HG03571 (cell line): ENCODE data around the gene DPP6.

Experiments
- ATAC-seq: cut with Tn5 transposase; IDR thresholded peaks from one replicate; pipeline ENCODE4 v1.9.1; 2021; ENCODE audit not compliant: unreplicated experiment

DPP6 gene

DNA sequence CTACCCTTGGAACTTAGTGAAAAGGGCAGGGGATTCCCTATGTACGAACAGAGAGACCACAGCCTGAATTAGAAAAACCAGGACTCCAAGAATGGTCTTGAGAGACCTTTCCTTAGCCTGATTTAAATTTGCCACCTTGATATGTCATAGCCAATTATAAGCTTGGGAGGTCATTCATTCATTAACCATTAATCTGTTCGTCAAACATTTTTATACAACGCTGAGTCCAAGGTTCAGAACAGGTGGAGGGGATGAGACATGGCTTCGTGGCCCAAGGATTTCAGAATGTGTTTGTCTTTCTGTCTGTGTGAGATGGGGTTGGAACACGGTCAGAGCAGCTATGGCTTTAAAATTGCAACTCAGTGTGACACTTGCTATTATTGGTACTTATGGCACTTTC, 792.8 kb downstream of the DPP6 start:
- ATAC-seq, result no peak

DNA sequence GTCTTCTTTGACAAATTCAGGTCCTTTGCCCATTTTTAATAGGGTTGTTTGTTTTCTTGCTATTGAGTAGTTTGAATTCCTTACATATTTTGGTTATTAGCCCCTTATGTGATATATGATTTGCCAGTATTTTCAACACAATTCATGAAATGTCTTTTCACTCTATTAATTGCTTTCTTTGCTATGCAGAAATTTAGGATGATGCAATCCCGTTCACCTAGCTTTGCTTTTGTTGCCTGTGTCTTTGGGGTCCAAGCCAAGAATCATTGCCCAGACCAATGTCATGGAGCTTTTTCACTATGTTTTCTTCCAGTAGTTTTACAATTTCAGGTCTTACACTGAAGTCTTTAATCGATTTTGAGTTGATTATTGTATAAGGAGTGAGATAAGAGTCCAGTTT, 796.3 kb downstream of the DPP6 start:
- no peak for ATAC-seq

DNA sequence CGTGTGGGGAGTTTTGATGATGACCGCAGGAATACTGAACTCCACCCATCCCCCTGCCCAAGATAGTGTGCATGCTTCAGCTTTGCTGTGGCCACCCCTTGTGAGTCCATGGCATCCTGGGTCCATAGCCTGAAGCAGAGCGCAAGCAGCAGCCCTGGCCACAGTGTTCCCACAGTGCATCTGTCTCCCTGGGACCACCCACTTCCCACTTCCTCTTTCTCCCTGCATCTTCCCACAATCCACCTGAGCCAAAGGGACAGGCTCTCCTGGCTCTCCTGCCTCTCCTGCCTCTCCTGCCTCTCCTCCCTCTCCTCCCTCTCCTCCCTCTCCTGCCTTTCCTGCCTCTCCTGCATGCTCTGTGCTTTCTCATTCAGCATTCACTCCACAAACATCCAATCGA, 800.0 kb downstream of the DPP6 start:
- no peak for ATAC-seq

DNA sequence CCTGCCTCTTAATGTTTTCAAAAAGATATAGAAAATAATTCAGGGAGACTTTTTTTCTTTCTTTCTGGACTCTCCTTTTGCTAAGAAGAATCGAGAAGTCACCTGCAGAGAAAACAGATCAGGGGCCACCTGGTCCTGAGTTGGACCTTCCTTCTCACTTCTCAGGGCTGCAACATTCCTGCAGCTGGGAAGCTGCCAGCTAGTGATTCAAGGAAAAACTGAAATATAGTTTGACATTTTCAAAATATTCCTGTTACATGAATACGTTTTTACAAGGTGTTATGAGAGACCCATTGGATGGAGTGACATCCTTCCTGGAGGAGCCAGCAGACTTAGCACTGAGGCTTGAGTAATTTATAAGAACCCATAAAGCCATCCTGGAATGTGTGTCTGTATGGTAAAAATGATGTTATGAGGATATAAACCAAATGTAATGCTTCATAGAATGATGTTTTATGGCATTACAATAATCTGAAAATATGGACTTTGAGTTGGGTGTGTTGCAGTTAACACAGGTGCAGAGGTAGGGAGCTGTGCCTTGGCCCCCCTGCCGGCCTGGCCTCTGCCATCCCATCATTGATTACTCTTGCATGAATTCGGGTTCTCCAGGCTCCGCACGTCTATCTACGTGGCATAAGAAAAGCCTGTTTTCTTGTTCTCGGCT, 801.0 kb downstream of the DPP6 start:
- ATAC-seq, result no peak

DNA sequence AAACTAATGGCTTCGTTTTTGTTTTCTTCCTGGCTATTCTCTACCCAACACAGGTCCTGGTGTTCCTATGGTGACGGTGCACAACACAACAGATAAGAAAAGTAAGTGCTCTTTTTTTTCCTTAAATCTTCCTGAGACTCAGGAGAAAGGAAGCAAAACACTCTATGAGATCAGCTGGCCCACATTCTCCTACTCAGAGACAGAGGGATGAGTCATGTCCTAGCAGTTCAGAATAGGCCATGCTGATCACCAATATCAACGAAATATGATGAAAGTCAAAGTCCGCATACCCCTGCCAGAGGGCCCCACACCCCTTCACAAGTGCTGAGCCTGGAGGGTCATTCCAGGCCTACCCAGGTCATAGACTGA, 801.5 kb downstream of the DPP6 start:
- no peak for ATAC-seq

DNA sequence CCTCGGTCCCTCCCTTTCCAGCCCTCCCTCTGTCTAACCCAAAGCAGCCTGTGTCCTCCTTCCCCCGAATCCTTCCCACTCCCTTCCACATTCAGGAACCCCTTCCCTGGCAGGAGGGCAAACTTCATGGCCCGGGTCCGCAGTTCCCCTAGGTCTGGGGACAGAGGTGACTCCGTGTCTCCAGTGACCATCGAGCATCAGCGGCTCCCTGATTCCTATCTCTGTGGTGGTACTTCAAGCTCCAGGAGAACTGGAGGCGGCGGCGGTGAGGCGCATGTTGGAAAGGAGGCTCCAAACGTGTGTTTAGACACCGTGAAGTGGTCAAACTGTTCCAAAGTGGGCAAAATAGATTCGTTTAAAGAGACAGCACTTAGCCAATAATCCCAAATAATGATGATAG, 802.6 kb downstream of the DPP6 start:
- no peak for ATAC-seq

DNA sequence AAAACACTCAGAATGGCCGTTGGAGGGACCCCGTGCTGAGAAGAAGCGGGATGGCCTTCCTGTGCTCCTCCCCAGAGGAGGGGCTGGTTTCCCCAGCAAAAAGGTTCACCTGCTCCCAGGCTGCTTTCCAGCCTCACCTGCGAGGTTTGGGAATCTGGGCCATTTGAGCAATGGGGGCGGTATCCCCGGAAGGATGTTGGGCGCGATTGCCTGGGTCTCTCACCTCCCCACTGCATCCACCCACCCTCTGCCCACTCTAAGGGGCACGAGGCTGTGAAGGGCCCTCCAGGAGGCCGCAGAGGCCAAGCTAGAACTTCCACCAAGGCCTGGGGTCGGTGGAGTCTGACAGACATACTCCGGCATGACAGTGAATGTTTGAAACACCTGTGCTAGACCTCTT, 803.2 kb downstream of the DPP6 start:
- ATAC-seq, result no peak

DNA sequence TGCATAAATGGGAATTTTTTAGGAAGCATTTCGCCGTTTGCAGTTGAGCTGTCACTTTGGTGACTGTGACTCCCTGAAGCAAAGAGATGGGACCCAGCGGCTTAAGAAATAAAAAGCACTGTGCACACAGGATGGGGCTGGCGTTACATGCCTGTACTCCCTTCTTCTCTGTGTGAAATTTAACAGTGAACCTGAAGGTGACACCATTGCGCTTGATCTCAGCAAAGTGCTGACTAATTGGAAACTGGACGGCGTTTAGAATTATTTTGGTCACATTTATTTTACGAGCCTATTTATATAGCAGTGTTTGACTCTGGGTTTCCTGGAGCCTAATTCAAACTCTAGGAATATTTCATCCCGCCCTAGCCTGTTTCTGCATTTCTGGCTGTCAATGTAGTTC, 804.5 kb downstream of the DPP6 start:
- no peak for ATAC-seq

DNA sequence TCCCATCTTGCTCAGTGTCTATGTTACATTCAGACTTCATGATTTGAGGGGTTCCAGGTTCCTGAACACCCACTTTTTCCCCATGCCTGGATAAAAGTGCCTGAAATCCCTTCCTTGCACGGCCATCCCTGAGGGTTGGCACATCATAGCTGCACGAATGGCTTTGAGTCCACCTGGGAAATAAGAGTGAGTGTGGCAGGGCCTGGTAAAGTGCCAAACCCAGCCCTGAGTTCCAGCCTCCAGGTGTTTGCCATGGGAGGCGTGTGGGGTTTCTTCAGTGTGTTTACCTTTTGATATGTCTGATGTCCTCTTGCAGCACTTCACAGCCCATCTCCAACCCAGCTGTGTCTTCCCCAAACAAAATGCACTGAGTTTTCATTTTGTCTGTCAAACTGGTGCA, 805.0 kb downstream of the DPP6 start:
- ATAC-seq, result no peak

DNA sequence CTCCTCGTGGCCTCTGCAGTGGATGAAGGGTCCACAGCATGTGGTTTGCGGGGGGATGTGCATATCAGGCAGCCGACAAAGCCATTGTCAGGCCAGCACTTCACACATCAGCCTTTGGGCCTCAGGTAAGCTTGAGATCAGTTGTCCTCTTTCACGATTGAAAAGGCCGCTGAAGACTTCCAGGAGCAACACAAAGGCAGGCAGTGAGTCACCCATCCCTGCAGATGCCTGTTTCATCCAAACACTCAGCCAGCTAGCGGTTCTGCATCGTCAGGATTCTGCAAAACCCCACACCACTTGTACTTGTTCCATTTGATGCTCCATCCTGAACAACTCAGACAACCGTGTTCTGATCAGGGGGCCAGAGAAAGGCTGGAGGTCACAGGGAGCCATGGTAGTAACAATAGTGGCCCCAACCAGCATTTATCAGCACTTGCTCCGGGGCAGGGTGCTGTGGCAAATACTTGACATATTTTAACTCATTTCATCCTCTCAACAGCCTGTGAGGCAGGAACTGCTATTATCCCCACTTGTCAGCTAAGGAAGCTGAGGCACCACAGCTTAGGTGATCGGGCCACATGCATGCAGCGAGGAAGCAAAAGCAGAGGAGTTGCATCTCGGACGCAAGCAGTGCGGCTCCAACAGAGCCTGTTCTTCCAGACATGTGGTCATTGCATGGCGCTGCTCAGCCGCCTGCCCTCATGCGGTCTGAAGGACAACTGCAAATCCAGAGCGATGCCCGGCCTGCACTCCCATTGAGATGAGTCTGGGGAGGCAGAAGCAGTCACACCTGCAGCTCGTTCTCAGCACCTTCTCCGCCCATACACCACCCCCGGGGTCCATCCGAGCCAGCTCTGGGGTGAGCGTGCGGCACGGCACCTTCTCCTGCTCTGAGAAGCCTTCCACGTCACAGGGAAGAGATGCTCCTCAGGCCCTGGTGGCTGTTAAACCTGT, 805.8 kb downstream of the DPP6 start:
- no peak for ATAC-seq

DNA sequence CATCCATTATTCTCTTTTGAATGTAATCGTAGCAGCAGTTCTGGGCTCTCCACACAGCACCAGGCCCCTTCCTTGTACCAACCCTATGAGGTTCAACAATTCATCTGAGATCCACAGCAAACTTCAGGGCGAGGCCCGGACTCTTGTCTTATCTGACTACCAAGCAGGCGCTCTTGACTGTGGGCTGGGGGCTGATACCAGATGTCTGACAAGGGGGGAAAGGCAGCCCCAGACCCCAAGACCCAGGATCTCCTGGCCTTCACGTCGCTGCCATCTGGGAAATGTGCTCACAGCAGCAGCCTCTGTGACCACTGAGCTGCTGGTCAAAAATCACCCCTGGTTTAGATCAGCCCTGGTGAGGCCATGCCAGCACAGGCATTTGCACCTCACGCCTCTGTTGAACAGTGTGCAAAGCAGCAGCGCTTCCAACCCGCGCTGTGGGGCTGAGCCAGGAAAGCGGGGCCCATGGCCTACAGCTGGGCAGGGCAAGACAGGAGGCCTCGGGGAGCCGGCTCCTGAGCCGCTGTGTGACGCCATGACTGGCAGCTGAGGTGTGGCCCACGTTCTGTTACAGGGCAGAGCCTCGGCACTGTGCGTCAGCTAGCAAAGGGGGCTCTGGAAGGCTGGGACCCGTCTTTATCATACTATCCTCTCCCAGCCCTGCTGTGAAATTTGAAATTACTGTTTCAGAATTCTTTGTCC, 806.8 kb downstream of the DPP6 start:
- no peak for ATAC-seq

DNA sequence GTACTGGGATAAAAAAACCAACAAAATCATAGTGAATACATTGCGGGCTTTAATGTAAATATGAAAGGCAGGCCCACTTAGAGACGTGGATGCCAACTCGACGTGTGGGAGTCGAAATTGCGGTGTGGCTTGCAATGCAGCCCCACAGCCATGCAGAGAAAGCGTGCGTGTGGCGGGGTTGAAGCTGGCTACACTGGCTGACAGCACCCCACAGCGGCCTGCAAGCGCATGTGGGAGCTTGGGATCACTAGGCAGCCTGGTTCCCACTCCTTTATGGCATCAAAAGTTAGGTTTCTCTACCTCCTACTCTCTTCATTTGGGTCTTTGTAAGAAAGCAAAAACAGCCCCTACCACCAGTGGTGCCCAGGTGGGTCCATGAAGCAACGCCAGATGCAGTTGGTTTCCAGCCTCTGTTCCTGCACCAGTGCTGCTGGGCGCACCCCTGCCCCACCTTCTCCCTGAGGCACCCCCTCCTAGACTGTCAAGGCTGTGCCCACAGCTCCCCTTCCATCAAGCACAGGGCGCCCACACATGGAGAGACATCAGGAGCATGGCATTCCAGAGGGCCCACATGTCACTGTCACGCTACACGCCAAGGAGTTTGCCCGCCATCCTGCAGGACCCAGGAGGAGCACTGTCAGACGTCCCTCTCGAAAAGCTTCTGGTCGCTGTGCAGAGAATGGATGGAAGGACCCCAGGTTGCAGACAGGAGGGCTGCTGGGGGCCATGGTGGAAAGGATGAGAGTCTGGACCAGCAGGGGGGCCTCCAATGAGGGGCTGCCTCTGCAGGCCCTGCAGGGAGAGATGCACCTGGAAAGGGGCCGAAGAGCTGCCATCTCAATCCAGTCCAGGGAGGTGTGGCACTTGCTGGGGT, 807.8 kb downstream of the DPP6 start:
- no peak for ATAC-seq

DNA sequence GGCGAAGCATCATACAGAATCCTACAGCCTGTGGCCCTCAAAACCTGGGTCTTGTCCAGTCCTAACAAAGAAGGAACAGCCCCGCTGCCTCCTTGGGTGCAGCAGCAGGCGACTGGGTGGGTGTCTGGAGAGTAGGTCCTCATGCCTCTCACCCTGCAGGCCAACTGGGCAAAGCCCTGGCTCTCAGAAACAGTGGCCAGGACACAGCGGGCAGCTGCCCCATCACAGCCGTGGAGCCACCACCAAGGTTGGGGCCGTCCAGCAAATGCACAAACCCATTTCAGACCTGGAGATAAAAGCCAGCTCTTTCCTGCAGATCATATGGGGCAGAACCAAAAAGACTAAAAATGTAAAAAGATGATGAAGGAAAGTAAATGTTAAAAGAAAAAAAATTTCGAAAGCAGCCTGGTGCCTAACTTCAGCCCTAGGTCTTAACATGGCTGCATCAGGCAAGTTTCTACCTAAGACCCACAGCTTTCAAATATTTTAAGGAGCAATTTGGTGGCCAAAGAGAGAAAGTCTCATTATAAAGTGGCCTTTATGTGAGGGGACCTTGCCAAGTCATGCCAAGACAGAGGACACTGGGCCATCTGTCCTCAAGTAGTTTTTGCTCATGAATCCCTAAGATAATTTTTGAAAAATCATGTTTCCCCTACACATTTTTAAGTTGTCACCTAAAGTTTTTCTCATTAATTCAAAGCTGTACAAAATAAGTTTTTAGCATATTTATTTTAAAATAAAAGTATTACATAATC, 808.6 kb downstream of the DPP6 start:
- ATAC-seq, result no peak

DNA sequence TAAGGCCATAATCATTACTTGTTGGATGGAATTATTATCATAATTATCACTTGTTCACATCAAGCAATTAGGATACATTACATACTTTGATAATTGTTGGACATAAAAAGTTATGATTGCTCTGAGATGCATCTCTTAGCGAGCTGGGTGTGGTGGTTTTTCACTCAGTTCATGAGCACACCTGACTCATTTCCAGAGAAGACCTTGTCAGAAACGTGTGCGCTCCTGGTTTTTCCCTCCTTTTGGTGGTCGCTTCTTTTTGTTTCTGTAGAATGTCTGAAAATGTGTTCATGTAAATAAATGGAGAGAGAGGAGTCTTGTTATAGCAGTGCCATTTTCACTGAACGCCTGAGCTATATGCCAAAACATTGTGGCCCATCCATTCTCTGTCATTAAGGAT, 809.4 kb downstream of the DPP6 start:
- no peak for ATAC-seq

DNA sequence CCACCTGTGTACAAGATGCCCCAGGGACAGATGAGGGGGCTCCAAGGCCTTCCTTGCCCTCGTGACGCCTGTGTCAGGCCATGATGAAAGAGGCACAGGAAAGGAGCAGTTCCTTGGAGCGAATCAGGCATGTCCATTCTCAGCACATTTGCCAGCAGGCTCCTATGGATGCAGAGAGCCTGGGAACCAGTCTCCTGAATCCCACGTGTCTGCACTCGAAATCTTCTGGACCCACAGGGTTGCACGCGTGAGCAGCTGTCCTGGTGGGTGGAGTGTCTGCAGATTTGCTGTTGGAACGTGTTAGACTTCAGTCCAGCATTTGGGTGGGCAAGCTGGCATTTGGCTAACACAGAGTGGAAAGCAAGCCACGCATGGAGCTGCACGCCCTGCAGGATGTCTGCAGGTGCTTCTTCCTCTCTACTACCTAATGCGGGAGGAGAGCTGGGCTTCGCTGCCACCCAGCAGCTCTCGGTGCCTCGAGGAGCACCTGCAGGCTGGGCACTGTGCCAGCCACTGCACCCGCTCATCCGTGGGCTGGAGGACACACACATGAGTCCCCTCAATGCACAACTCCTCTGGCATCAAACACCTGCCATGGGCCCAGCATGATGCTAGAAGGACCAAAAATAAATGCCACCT, 810.1 kb downstream of the DPP6 start:
- ATAC-seq, result no peak

DNA sequence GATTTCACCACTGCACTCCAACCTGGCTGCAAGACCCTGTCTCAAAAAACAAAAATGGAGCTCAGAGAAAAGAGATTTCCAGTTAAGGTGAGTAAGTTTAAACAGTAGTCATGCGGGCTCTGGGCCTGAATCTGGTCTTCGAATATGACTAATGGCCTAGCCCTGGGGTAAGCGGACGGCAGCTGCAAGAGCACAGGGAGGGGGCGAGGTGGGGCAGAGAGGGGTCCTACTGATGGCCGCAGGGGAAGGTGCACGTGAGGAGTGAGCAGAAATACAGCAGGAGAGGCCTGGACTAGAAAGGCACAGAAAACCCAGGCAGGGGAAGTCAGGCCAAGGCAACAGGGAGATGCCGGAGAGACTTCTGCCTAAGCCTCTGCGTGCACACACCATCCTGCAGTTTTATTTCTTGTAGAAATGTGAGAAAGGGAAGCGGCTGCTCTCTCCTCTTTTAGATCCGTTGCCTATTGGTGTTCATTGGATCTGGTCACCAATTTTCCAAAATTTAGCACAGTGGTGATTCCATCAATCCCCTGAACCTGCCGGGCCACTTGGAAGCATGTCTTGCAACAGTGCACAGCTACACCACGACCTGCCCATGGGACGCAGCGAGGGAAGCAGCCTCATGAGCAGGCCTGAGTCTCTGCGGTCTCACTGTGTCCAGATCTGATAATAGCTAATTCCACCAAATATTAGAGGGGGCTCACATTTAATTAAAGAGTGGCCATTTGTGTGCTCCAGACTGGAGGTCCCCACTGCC, 811.7 kb downstream of the DPP6 start:
- ATAC-seq, result no peak

DNA sequence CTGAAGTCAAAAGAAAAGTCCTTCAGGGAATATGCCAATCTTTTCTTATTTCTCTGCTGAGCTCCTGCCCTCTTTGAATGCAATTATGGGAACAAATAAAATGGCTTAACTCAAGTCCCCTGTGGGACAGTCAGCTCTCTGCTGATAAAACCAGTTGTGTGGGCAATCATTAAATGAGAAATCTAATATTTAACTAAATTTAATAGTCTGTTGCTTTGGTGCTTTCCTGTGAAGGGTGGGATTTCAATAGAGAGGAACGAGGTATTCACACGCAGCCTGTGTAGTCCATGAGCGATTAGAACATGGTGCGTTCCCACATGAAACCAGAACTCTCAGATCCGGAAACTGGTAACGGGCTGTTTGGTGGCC, 812.3 kb downstream of the DPP6 start:
- no peak for ATAC-seq

DNA sequence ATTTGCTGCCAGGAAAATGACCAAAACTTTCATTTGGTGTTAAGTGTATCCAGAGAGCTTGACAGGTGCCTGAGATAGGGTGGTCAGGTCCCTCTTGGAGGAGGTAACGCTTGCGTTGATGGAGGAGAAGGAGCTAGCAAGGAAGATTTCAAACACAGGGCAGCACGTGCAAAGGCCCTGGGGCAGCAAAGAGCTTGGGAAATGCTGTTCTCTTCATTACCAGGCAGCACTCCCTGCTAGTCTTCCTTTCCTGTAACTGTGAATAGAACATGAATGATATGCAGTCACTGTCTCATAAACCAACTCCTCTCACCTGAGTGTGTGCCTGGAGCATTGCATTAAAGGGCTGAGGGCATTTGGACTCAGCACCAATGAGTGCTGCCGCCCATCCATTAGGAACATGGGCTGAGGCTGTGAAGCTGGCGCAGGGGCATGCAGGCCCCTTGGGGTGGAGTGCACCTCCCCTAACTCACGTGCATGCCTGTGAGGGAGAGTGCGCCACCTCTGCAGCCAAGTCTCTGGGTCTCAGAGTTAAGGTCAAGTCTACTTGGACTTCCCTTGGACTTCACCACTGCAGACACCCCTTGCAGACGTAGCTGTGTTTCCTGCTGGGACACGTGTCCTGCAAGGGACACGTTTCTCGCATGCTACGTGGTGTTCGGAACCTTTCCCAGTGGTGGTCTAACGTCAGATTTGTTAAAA, 813.9 kb downstream of the DPP6 start:
- ATAC-seq, result no peak

DNA sequence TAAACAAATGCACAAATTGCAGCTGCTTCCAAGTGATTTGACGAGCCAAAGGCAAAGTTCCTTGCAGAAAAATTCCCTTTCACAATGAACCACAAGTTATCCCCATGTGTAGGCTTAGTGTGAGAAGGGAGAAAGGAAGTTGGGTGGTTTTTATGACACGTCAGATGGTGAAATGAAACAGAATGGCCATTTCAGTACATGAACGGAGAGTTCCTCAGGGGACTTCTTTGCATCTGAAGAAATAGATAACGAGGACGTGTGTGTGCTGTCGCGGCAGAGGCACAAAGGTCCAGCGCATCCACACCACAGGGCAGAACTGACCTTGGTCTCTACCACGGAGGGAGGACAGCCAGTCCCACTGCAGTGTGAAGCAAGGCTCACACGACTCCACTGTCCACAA, 814.9 kb downstream of the DPP6 start:
- ATAC-seq, result peak; percentile 57
